Left hindlimb (tissue), 1 donor: ENCODE measurements around the gene CHAF1B.
"Not testable (repeated sequence)": the region's sequence is repeated elsewhere in the genome, so short reads cannot be mapped to it uniquely, and the experiment has no call there.

Experiments used
- DNase-seq: peaks from one replicate; pipeline ENCODE4 v3.0.0-alpha.2; 2018

Gene CHAF1B

DNA sequence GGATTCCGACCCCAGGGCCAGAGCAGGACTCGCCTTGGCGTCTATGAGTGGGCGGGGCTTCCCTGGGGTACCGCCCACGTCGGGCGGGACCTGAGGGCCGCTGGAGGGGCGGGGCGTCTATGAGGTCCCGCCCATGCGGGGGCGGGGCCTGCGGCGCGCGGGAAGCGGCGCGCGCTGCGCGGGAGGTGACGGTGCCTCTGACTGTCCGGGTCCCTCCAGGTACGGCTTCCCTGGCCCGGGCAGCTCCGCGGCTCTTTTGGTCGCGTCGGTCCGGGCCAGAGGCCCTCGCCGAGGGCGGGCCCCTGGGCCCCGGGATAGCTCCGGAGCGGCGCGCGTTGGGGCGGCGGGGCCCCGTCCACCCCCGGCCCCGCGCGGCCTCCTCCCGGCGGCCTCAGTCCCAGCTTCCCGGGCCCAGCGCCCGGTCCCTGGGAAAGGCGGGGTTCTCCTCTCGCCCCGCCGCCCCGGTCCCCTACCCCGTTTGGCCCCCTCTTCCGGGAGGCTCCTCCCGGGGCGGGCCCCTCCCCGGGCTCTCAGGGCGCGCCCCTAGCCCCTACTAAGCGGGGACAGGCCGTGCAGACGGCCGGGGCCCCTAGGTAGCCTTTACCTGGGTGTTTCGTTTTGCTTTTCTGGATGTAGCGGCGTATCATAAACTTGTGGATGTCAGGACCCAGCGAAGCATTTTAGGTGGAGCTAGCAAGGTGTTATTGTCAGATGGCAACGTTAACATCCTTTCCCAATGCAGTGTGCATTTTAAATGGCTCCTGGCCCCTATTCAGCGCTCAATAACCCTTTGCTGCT, at the start of gene CHAF1B:
Gene CHAF1B (plus strand): TSS at position 160 of the 798 bp plus-strand sequence. CDS start 745 bp downstream, outside the sequence.
- DNase-seq, result peak; percentile 82

- no peak for DNase-seq
These were observed 48.1 kb upstream of the CHAF1B start for GRCh38 chr21:36337099-36337509.

DNA sequence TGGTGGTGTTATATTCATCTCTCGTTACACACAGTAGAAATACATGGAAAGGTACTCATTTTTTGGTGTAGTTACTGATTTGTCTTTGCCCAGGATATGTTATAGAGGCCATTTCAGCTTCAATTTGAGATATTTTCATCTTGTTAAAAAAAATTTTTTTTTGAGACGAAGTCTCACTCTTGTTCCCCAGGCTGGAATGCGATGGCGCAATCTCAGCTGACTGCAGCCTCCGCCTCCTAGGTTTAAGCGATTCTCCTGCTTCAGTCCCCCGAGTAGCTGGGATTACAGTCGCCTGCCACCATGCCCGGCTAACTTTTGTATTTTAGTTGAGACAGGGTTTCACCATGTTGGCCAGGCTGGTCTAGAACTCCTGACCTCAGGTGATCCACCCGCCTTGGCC, 46.2 kb upstream of the CHAF1B start:
- DNase-seq, result no peak

- not testable (repeated sequence) for DNase-seq
These were observed 42.6 kb upstream of the CHAF1B start for GRCh38 chr21:36342581-36342980.

GRCh38 chr21:36344931-36345330, 40.3 kb upstream of the CHAF1B start:
- no peak for DNase-seq

DNA sequence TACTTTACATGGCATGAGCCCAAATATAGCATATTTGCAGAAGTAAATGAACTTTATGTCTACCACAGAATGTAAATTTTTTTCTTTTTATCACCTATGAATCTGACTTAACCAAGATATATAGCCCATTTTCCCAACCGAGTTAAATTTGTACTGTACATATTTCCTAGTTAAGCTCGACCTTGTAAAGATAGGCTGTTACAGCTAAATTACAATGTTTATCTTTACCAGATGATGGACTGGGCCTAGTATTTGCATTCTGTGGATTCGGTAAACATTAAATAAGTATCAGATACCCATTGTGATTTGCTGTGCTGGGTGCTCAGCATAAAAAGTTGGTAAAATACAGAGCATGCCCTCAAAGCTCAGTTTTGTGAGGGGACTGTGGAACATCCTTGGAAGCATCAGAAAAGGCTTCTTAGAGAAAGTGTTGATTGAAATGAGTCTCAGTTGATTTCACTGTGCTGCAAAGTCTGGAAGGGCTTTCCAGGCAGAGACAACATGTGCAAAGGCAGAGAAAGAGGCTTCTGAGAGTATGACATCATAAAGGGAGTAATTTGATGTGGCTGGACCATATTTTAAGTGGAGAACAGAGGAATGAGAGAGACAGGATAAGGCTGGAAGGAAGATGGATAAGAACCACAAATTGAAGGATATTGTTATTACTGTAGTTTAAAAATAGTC, 37.8 kb upstream of the CHAF1B start:
- no peak for DNase-seq

- no peak for DNase-seq
These were observed 37.2 kb upstream of the CHAF1B start for GRCh38 chr21:36347962-36348328.

DNA sequence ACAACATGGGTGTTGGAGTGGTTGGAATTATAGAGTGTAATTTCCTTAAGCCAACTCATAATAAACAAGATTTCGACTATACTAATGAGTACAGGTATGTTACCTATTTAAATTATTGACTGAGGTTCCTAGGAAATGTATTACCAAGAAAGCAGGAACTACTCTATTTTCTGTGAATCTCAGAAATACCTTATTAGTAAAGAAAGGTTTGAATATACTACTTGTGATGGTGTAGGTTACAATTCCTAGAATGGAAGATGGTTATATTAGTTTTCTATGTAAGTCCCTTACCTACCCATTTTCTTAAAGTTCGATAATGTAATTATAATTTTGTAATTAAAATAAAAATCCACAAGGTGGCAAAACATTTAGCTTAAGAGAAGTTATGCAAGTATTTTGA, 35.9 kb upstream of the CHAF1B start:
- DNase-seq, result no peak

- no peak for DNase-seq
These were observed 34.8 kb upstream of the CHAF1B start for GRCh38 chr21:36350282-36350910.

GRCh38 chr21:36354918-36355680, 30.1 kb upstream of the CHAF1B start:
- DNase-seq, result no peak

DNA sequence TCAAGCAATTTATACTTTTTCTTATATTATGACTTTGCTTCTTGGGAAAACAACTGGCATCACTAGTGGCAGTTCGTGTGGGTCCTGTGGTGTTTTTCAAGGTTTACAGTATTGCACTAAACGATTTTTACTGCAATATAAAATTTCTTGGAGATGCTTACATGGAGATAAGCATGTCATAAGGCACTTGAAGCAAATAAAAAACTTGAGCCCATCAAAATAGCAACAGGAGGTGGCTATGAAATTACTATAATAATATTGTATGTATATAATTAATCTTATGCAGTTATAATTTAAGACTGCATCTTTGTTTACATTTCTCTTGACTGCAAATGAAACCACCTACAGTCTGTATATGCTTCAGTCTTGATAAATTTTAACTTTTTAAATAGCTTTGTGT, 29.3 kb upstream of the CHAF1B start:
- no peak for DNase-seq

- no peak for DNase-seq
These were observed 26.0 kb upstream of the CHAF1B start for GRCh38 chr21:36359185-36359584.

- DNase-seq, result no peak
These were observed 16.0 kb upstream of the CHAF1B start for GRCh38 chr21:36369064-36369685.

DNA sequence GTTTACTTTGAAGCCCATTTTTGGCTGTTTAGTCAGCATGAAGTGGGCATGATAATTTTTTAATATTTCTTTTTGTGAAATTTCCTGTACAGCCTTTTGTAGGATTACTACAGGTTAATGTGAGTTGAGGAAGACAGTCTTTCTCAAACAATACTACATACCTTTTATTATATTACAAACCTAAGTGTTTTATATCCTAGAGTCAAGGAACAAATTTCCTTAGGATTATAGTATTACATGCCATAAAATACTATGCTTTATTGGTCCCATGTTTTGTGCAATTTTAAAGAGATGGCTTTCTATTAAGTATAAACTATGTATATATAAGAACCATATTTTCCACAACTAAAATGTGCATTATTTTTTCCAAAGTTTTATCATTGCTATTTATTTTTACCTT, 9.2 kb upstream of the CHAF1B start:
- no peak for DNase-seq

GRCh38 chr21:36377391-36377842, 7.8 kb upstream of the CHAF1B start:
- no peak for DNase-seq

GRCh38 chr21:36379251-36379650, 5.9 kb upstream of the CHAF1B start:
- DNase-seq, result no peak

DNA sequence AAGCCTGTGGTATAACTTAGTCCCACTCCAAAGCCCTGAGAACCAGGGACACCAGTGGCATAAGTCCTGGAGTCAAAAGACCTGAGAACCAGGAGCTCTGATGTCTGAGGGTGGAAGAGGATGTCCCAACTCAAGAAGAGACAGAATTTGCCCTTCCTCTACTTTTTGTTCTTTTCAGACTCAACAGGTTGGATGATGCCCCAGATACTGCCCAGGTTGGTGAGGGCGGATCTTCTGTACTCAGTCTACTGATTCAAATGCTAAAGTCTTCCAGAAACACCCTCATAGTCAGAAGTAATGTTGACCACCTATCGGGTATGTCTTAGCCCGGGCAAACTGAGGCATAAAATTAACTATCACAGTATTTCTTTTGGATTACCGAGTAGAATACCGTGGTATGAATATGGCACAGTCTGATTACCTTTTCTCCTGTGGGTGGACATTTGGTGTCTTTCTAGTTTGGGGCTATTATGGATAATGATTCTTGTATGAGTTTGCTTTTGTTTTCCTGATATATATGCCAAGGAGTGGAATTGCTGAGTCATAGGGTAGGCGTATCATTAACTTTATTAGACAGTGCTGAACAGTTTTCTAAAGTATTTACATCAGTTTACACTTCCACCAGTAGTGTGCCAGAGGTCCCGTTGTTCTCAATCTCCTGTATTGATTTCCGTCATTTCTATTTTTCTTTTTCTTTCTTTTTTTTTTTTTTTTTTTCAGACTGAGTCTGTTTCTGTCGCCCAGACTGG, 3.2 kb upstream of the CHAF1B start:
- DNase-seq, result no peak

- DNase-seq, result not testable (repeated sequence)
These were observed 2.5 kb upstream of the CHAF1B start for GRCh38 chr21:36382722-36383121.

- DNase-seq, result no peak
These were observed 333 bp upstream of the CHAF1B start for GRCh38 chr21:36384885-36385232.

DNA sequence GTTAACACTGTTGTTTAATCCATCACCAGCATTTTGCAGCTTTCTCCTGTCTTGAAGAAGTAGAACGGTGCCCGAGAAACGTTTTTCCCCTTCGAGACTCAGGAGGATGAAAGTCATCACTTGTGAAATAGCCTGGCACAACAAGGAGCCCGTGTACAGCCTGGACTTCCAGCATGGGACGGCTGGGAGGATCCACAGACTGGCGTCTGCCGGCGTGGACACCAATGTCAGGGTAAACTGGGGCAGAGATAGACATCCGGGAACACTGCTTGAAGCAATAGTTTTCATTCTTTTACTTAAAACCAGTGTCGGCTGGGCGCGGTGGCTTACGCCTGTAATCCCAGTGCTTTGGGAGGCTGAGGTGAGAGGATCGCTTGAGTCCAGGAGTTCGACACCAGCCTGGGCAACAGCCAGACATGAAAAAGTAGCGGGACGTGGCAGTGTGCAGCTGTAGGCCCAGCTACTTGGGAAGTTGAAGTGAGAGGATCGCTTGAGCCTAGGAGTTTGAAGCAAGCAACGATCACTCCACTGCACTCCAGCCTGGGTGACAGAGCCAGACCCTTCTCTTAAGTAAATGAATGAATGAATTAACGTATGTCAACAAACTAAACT, 945 bp downstream of the CHAF1B start:
- DNase-seq, result no peak

DNA sequence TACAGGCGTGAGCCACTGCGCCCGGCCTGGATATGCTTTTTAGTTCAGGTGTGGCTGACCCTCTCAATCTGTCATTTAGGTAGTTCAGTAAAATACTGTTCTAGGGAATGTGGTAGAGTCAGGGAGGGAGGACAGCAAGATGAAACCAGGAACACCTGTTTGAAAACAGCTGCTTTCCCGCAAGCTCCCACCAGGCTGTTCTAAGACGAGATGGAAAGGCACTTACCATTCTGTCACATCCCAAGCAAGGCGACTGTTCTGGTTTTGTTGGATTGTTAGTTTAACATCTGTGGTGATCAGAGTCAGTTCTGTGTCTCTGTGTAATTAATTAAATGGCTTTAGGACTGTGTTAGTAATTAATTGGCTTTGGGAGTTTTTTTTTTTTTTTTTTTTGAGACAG, 2.9 kb downstream of the CHAF1B start:
- DNase-seq, result no peak

DNA sequence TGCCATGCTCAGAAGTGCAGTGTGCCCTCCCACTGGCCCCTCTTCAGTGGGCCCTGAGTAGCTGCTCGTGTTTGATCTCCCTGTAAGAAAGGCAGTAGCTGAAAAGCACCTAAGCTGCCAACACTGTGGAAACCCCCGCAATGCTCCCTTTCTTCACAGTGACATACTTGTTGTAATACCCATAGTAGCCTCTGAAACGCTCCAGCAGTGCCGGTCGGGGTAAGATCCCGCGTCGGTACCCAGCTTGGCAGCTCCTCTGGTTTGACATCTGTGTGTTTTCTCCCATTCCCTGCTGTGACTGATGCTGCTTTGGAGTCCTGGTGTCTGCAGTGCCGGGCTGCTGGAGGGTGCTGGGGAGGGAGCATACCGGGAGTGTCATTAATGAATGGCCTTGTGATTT, 3.6 kb downstream of the CHAF1B start:
- DNase-seq, result no peak
